Measurements from ENCODE around the gene TBC1D14. TPM values are rescaled to one million over a fixed set of nuclear protein-coding genes. Genes with fewer than 3 reads are reported as not detected.
A peak's percentile ranks its signal among the peaks of the same experiment; 100 is the strongest.

The TBC1D14 gene
- total RNA-seq, 1 donor = 39.4 TPM

DNA sequence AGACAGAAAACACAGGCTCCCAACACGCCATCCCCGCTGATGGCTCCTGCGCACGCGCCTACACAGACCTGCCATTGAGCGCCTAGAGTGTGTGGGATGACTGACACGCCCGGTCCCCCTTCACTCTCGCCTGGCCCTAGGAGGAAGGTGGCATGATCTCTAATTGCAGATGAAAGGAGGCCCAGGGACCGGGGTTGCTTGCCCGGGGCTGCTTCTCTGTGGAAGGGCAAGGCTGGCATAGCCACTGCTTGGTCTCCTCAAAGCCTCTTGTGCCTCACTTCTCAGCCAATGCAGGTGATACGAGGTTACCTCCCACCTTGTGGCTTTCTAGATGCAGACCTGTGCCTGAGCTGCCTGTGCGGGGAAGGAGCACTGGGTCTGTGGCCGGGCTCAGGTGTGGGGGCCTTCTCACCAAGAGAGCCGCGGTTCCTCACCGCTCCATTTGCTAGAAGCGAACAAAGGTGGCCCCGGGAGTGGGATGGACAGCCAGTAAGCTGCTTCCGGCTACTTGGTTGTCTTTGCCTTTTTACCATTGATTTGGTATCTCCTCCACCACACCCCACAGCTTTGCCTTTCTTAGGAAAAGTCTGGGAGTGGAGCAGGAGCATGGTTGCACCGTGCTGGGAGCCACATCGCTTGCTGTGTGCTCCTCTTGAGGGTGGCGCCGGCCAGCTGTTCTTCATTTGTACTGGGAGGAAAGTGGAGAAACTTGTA, 47.0 kb downstream of the TBC1D14 start:
- peaks cover 4% of the 10 kb centered on the region for H3K4me1 ChIP-seq (ENCODE audit: insufficient read depth, low read length)
- no peak overlapping the region for H3K4me2 ChIP-seq (ENCODE audit: insufficient read depth, low read length)
- peaks cover 6% of the 10 kb centered on the region for H3K79me2 ChIP-seq (ENCODE audit: insufficient read depth, low read length)
- no peaks in the 10 kb centered on the region for H3K9me3 ChIP-seq (ENCODE audit: low read depth, low read length)
- no peaks in the 10 kb centered on the region for H3K27me3 ChIP-seq (ENCODE audit: insufficient read depth, low read length)
- no peaks in the 10 kb centered on the region for H3K36me3 ChIP-seq (ENCODE audit: insufficient read depth, low read length)
- TF ChIP-seq, protein P1, sequence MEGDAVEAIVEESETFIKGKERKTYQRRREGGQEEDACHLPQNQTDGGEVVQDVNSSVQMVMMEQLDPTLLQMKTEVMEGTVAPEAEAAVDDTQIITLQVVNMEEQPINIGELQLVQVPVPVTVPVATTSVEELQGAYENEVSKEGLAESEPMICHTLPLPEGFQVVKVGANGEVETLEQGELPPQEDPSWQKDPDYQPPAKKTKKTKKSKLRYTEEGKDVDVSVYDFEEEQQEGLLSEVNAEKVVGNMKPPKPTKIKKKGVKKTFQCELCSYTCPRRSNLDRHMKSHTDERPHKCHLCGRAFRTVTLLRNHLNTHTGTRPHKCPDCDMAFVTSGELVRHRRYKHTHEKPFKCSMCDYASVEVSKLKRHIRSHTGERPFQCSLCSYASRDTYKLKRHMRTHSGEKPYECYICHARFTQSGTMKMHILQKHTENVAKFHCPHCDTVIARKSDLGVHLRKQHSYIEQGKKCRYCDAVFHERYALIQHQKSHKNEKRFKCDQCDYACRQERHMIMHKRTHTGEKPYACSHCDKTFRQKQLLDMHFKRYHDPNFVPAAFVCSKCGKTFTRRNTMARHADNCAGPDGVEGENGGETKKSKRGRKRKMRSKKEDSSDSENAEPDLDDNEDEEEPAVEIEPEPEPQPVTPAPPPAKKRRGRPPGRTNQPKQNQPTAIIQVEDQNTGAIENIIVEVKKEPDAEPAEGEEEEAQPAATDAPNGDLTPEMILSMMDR (IDR thresholded peaks at IDR 0.05; ENCODE audit: extremely low read depth, low read depth, low read length) = no peak
- DNase-seq (ENCODE audit: insufficient read length, low spot score, missing footprints) = no peak
- H3K27ac ChIP-seq (ENCODE audit: low read depth, low read length) = no peak overlapping the region
- H3K4me3 ChIP-seq (ENCODE audit: insufficient read depth, low read length) = no peak overlapping the region
- no peak overlapping the region for H2AFZ ChIP-seq (ENCODE audit: low read length)
- H4K20me1 ChIP-seq (ENCODE audit: insufficient read depth, low read length) = peaks cover 13% of the 10 kb centered on the region

DNA sequence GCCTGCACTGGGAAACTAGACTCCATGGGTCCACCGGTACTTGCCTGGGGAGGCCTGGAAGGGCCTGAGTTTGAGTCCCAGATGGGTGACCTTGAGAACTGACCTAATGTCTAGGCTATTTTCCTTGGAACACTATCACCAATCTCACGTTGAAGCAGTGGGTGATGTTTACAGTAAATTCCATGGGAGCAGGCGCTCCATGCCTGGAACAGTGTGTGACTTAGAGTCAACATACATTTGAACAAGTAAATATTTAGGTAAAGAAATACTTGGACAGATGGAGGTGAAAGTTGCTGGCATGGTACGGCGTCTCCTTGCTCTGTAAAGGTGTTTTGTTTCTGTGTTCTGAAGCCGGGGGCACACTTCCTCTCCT, 47.5 kb downstream of the TBC1D14 start:
- Histone ChIP-seq H3K4me2 (ENCODE audit: insufficient read depth, low read length) (no peak overlapping the region), H3K9me3 (ENCODE audit: low read depth, low read length) (no peaks in the 10 kb centered on the region), H3K27me3 (ENCODE audit: insufficient read depth, low read length) (no peaks in the 10 kb centered on the region), H4K20me1 (ENCODE audit: insufficient read depth, low read length) (peaks cover 14% of the 10 kb centered on the region), H3K4me1 (ENCODE audit: insufficient read depth, low read length) (peaks cover 4% of the 10 kb centered on the region), H3K27ac (ENCODE audit: low read depth, low read length) (no peak overlapping the region), H3K4me3 (ENCODE audit: insufficient read depth, low read length) (no peak overlapping the region), H2AFZ (ENCODE audit: low read length) (no peak overlapping the region), H3K36me3 (ENCODE audit: insufficient read depth, low read length) (no peaks in the 10 kb centered on the region), H3K79me2 (ENCODE audit: insufficient read depth, low read length) (peaks cover 2% of the 10 kb centered on the region)
- TF ChIP-seq, protein P1 (IDR thresholded peaks at IDR 0.05; ENCODE audit: extremely low read depth, low read depth, low read length) = no peak
- no peak for DNase-seq (ENCODE audit: insufficient read length, low spot score, missing footprints)

GRCh38 chr4:6957994-6958393, 48.4 kb downstream of the TBC1D14 start:
- TF ChIP-seq, protein P1 (IDR thresholded peaks at IDR 0.05; ENCODE audit: extremely low read depth, low read depth, low read length) = no peak
- Histone ChIP-seq H3K27ac (ENCODE audit: low read depth, low read length) (no peak overlapping the region), H3K27me3 (ENCODE audit: insufficient read depth, low read length) (no peaks in the 10 kb centered on the region), H2AFZ (ENCODE audit: low read length) (no peak overlapping the region), H3K4me1 (ENCODE audit: insufficient read depth, low read length) (peaks cover 4% of the 10 kb centered on the region), H3K36me3 (ENCODE audit: insufficient read depth, low read length) (no peaks in the 10 kb centered on the region), H4K20me1 (ENCODE audit: insufficient read depth, low read length) (peaks cover 13% of the 10 kb centered on the region), H3K9me3 (ENCODE audit: low read depth, low read length) (no peaks in the 10 kb centered on the region), H3K4me2 (ENCODE audit: insufficient read depth, low read length) (no peak overlapping the region), H3K79me2 (ENCODE audit: insufficient read depth, low read length) (no peaks in the 10 kb centered on the region), H3K4me3 (ENCODE audit: insufficient read depth, low read length) (no peak overlapping the region)
- peak; percentile 43 for DNase-seq (ENCODE audit: insufficient read length, low spot score, missing footprints)

- H3K27ac ChIP-seq (ENCODE audit: low read depth, low read length) = no peak overlapping the region
- H3K27me3 ChIP-seq (ENCODE audit: insufficient read depth, low read length) = no peaks in the 10 kb centered on the region
- no peaks in the 10 kb centered on the region for H3K79me2 ChIP-seq (ENCODE audit: insufficient read depth, low read length)
- H4K20me1 ChIP-seq (ENCODE audit: insufficient read depth, low read length) = peaks cover 13% of the 10 kb centered on the region
- H2AFZ ChIP-seq (ENCODE audit: low read length) = no peak overlapping the region
- no peaks in the 10 kb centered on the region for H3K9me3 ChIP-seq (ENCODE audit: low read depth, low read length)
- TF ChIP-seq, protein P1 (IDR thresholded peaks at IDR 0.05; ENCODE audit: extremely low read depth, low read depth, low read length) = no peak
- DNase-seq (ENCODE audit: insufficient read length, low spot score, missing footprints) = peak; percentile 45
- H3K4me2 ChIP-seq (ENCODE audit: insufficient read depth, low read length) = no peak overlapping the region
- no peaks in the 10 kb centered on the region for H3K36me3 ChIP-seq (ENCODE audit: insufficient read depth, low read length)
- H3K4me1 ChIP-seq (ENCODE audit: insufficient read depth, low read length) = no peaks in the 10 kb centered on the region
- H3K4me3 ChIP-seq (ENCODE audit: insufficient read depth, low read length) = no peak overlapping the region
Measured at GRCh38 chr4:6959261-6959660, 49.6 kb downstream of the TBC1D14 start.

All from osteoblast (primary cell).